RWPE1 (cell line): ENCODE data around the gene CCN6.

Experiments used
- CTCF ChIA-PET: fragments of 350-600 bp; sonication (Branson Sonifier 250); formaldehyde crosslinking; extraction: SDS; loops from one replicate; lab custom pipeline; 2021; lab: Yijun Ruan, JAX
- POLR2A ChIA-PET: fragments of 400-600 bp; formaldehyde crosslinking; extraction: SDS; loops from one replicate; lab custom pipeline; 2020; ENCODE audit warnings: antibody characterized with exemption; ENCODE audit not compliant: low non-redundant PET; lab: Yijun Ruan, JAX
- DNase-seq: peaks from one replicate; pipeline ENCODE4 v3.0.0; 2012; ENCODE audit warnings: low spot score
- H3K27ac ChIP-seq: fragments of 450-650 bp; 2 replicates; pipeline ENCODE4 v1.5.1; 2017
- TF ChIP-seq, protein P1 (sequence below): fragments of 450-650 bp; conservative IDR thresholded peaks from 2 replicates; pipeline ENCODE4 v1.5.1; 2017; ENCODE audit warnings: low read depth, mild to moderate bottlenecking

Gene CCN6

GRCh38 chr6:112031960-112032359, 21.9 kb upstream of the CCN6 start:
- POLR2A ChIA-PET, result no interaction called here
- DNase-seq, result no peak
- CTCF ChIA-PET, result no interaction called here
- TF ChIP-seq, protein P1, sequence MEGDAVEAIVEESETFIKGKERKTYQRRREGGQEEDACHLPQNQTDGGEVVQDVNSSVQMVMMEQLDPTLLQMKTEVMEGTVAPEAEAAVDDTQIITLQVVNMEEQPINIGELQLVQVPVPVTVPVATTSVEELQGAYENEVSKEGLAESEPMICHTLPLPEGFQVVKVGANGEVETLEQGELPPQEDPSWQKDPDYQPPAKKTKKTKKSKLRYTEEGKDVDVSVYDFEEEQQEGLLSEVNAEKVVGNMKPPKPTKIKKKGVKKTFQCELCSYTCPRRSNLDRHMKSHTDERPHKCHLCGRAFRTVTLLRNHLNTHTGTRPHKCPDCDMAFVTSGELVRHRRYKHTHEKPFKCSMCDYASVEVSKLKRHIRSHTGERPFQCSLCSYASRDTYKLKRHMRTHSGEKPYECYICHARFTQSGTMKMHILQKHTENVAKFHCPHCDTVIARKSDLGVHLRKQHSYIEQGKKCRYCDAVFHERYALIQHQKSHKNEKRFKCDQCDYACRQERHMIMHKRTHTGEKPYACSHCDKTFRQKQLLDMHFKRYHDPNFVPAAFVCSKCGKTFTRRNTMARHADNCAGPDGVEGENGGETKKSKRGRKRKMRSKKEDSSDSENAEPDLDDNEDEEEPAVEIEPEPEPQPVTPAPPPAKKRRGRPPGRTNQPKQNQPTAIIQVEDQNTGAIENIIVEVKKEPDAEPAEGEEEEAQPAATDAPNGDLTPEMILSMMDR, result no peak
- H3K27ac ChIP-seq, result no peak overlapping the region

DNA sequence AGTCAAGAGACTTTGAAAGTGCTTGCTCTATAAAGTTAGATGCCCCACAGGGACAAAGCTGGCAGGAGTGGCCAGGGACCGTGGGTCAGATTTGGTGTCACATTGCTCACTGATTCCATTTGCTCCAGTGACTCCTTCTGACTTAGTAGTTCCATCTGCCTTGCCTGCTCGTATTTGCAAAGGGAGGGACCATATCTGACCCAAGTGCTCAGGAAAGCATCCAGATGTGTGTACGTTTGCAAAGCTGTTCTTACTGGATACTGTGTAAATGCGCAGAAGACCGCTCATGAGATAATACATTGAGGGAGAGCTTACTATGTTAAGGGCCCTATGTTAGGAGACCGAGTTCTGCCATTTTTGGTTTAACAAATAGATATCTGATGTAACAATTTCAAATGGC, 21.2 kb upstream of the CCN6 start:
- POLR2A ChIA-PET, result no interaction called here
- H3K27ac ChIP-seq, result no peak overlapping the region
- TF ChIP-seq, protein P1, result no peak
- CTCF ChIA-PET, result no interaction called here
- DNase-seq, result no peak

DNA sequence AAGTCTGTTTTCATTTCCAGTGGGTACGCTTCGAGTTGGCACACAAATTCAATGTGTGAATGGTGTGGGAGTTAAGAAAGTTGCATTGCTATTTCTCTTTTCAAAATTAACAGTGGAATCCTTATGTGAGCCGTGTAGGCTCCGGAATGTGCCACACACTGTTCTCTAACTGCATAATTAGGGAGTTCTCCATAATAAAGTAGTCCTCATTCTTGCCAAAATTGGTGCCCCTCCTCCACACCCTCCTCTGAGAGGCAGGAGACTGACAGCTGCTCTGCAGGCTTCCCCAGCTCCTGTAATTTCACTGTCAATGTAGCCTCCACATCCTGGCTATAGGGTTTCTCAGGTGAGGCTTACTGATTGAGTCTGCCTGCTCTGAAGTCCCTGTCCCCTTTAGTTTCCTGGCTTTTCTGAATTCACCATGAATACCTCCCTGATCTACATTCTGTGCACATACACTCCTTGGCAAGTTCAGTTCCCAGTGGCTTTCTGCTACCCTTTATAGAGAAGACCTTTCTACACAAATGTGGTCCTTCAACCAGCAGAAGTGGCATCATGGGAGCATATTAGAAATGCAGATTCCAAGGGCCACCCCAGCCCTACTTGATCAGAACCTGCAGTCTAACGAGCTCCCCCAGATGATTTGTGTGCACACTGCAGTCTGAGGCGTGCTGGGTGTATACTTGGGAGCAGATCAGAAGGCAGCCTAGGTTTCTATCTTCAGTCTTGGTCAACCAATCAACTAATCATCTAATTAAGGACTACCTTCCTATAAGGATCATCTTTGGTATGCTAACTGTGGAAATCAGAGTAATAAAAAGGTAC, 19.9 kb upstream of the CCN6 start:
- ChIA-PET CTCF (interaction anchor here (0.6 kb wide), 1 partner anchor 18 kb away, joined by 3 read pairs; no protein-coding TSS in a partner anchor), POLR2A (no interaction called here)
- TF ChIP-seq, protein P1, result no peak
- no peak for DNase-seq
- H3K27ac ChIP-seq, result no peak overlapping the region

DNA sequence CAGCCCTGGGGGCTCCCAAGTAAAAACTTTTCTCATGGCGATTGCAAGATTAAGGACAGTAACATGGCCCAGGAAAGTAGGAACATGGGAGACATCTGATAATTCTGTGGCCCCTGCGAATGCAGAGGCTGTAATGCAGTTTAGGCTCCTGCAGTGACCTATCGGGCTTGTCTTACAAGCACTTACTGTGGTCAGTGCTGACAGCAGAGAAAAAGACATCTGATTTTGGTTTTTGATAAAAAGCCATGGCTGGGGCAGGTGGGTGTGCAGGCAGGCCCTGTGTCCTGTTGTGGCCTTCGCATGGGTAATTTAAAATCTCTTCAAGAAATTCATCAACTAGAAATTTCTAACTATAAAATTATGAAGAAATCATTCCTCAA, 19.3 kb upstream of the CCN6 start:
- CTCF ChIA-PET, result no interaction called here
- H3K27ac ChIP-seq, result no peak overlapping the region
- DNase-seq, result no peak
- POLR2A ChIA-PET, result no interaction called here
- TF ChIP-seq, protein P1, result no peak

DNA sequence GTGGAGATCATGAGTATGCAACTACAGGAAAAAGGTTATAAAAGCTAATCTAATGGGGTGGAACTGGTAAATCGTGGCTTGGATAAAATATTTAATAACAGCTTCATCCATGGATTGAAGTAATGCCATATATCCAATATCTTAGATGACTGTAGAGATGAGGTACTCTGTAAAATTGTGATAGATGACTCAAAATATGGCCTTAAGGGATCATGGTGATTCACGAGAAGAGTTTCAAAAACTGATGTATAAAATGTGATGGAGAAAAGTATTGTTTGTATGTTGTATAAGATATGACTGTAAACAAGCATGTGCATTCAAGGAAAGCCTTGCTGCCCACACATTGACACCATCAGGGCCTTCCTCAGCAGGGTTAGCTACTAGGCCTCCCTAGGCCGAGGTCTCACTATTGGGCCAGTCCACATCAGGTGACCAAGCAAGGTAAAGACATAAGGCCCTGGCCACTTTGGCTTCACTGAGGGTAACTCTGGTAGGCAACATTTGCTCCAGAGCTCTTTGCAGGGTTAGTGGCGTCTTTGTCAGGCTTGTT, 17.7 kb upstream of the CCN6 start:
- H3K27ac ChIP-seq, result no peak overlapping the region
- TF ChIP-seq, protein P1, result no peak
- CTCF ChIA-PET, result interaction anchor here (0.6 kb wide), 1 partner anchor 768 kb away, joined by 3 read pairs; no protein-coding TSS in a partner anchor
- POLR2A ChIA-PET, result no interaction called here
- DNase-seq, result no peak

- peak; percentile 67 for DNase-seq
- ChIA-PET POLR2A (interaction anchor here (0.5 to 0.7 kb wide), 2 partner anchors 273 to 1272 kb away, joined by 3 to 5 read pairs; no protein-coding TSS in a partner anchor), CTCF (interaction anchor here (0.9 kb wide), 1 partner anchor 45 kb away, joined by 3 read pairs; no protein-coding TSS in a partner anchor)
- H3K27ac ChIP-seq, result peak overlapping the region; percentile 34; the same call in 1 of the 2 replicates
- TF ChIP-seq, protein P1, result no peak
Observed at GRCh38 chr6:112037783-112038216, 16.1 kb upstream of the CCN6 start.
